A673 (cell line): ENCODE results near the gene VAV2.

Experiments
- CTCF ChIP-seq: fragments of 300-800, 200-600 bp; sonication (generic); conservative IDR thresholded peaks from 2 replicates; pipeline ENCODE4 v1.5.1; 2017; ENCODE audit warnings: low read depth, mild to moderate bottlenecking, antibody characterized with exemption, low read length, moderate library complexity, mixed read lengths
- EZH2 ChIP-seq: fragments of 200-600 bp; sonication (generic); IDR thresholded peaks from 2 replicates; pipeline ENCODE4 v1.6.1; 2017; ENCODE audit warnings: borderline replicate concordance, low read depth, mild to moderate bottlenecking, mixed read lengths, antibody characterized with exemption, low read length; ENCODE audit not compliant: poor library complexity, severe bottlenecking

- TF ChIP-seq CTCF (no peak), EZH2 (no peak)
Observed at GRCh38 chr9:133933426-133934026, 58.6 kb downstream of the VAV2 start.
